Gastroesophageal sphincter (tissue), 4 donors: ENCODE data around the gene LDLRAD4. TPM values are rescaled to one million over a fixed set of nuclear protein-coding genes. Genes with fewer than 3 reads are reported as not detected.

ENCODE experiments used
- ATAC-seq: fragments of 150-250 bp; one replicate; pipeline ENCODE4 v1.9.1; 2016; ENCODE audit warnings: mild to moderate bottlenecking, moderate library complexity
- H3K27ac ChIP-seq, 4 donors: fragments of 200-600 bp; sonication (generic) in 3 of 4; 1 replicate in 3 of 4; 2 replicates in 1 of 4; pipeline ENCODE4 v1.5.1; 2016 to 2019
- H3K27me3 ChIP-seq: fragments of 200-600 bp; sonication (generic); one replicate; pipeline ENCODE4 v1.5.1; 2019
- H3K36me3 ChIP-seq, 2 donors: fragments of 200-600 bp; sonication (generic); one replicate each; pipeline ENCODE4 v1.5.1; 2019; ENCODE audit warnings: control low read depth in 1 of 2
- H3K4me1 ChIP-seq, 3 donors: fragments of 200-600 bp; sonication (generic); 1 replicate in 2 of 3; 2 replicates in 1 of 3; pipeline ENCODE4 v1.5.1; 2016 to 2019; ENCODE audit warnings: control low read depth in 2 of 3
- H3K4me3 ChIP-seq, 2 donors: fragments of 200-600 bp; sonication (generic); one replicate each; pipeline ENCODE4 v1.5.1; 2019; ENCODE audit warnings: mild to moderate bottlenecking in 1 of 2, moderate library complexity in 1 of 2
- H3K9me3 ChIP-seq, 3 donors: fragments of 200-600 bp; sonication (generic); one replicate each; pipeline ENCODE4 v1.5.1; 2017 to 2019; ENCODE audit warnings: control low read depth in 2 of 3
- EP300 ChIP-seq: sonication (generic); formaldehyde crosslinking; IDR thresholded peaks from one replicate; pipeline ENCODE4 v1.6.1; 2017; ENCODE audit warnings: antibody characterized with exemption, mild to moderate bottlenecking
- POLR2A ChIP-seq, 2 donors: fragments of 450-650 bp; IDR thresholded peaks; one replicate each; pipeline ENCODE4 v1.6.1; 2017; ENCODE audit warnings: antibody characterized with exemption in 2 of 2, mild to moderate bottlenecking in 2 of 2, moderate library complexity in 1 of 2
- POLR2AphosphoS5 ChIP-seq: sonication (generic); formaldehyde crosslinking; IDR thresholded peaks from one replicate; pipeline ENCODE4 v1.6.1; 2017; ENCODE audit warnings: antibody characterized with exemption
- WGBS, 2 donors: methylation state at CpG; one replicate each; pipeline ENCODE4 v1.1.5; 2018; ENCODE audit warnings: low coverage in 1 of 2; 5-methylcytosine and 5-hydroxymethylcytosine counted together
- total RNA-seq, 4 donors: library from RNA; depleted of rRNA; stranded (reverse); fragments of >200 nt; gene quantifications; one replicate each; pipeline ENCODE4 v1.1.0, GENCODE V29; 2016
- TF ChIP-seq, protein P1 (sequence below), 4 experiments: fragments of 200-600 bp in 2 of 4; fragments of 450-650 bp in 2 of 4; sonication (generic) in 1 of 4; IDR thresholded peaks; one replicate each; pipeline ENCODE4 v1.5.1; 2017 to 2019; ENCODE audit warnings: antibody characterized with exemption in 4 of 4, mild to moderate bottlenecking in 2 of 4, moderate library complexity in 2 of 4

Gene LDLRAD4
- total RNA-seq, 4 donors from 2014 or later: 28.1 to 85.9 (median 55.2) TPM

DNA sequence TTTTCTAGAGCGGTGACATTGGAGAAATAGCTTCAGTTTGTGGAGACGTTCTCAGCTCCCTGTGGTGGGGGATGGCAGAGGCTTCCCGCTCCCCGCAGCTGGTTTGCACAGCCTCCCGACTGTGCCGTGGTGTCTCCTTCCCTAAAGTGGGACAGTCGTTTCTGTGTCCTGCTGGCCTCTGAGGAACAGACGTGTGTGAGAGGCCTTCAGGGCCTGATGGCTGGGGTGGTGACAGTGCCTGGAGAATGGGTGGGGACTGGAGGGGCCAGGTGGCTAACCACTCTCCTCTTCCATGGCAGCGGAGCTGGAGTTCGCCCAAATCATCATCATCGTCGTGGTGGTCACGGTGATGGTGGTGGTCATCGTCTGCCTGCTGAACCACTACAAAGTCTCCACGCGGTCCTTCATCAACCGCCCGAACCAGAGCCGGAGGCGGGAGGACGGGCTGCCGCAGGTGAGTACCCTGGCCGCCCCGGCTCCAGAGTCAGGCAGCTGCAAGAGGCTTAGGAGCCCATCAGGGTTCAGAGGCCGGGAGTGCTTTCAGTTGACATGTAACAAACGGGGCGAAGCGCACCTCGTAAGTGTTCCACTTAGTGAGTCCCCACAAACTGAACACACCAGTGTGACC, 402.4 kb downstream of the LDLRAD4 start:
- no CpG with 5 or more reads among the region's 29 CpGs for WGBS, 2 donors
- Histone ChIP-seq H3K4me1 (peaks cover 0 to 4% (median 0%) of the 10 kb centered on the region in 3 donors), H3K27ac (no peak overlapping the region), H3K4me3 (no peak overlapping the region), H3K36me3 (peaks cover 0 to 37% of the 10 kb centered on the region in 2 donors), H3K9me3 (no peaks in the 10 kb centered on the region), H3K27me3 (no peaks in the 10 kb centered on the region)
- no peak for ATAC-seq
- no peak for TF ChIP-seq EP300
- TF ChIP-seq POLR2AphosphoS5: no peak
- TF ChIP-seq, protein P1, sequence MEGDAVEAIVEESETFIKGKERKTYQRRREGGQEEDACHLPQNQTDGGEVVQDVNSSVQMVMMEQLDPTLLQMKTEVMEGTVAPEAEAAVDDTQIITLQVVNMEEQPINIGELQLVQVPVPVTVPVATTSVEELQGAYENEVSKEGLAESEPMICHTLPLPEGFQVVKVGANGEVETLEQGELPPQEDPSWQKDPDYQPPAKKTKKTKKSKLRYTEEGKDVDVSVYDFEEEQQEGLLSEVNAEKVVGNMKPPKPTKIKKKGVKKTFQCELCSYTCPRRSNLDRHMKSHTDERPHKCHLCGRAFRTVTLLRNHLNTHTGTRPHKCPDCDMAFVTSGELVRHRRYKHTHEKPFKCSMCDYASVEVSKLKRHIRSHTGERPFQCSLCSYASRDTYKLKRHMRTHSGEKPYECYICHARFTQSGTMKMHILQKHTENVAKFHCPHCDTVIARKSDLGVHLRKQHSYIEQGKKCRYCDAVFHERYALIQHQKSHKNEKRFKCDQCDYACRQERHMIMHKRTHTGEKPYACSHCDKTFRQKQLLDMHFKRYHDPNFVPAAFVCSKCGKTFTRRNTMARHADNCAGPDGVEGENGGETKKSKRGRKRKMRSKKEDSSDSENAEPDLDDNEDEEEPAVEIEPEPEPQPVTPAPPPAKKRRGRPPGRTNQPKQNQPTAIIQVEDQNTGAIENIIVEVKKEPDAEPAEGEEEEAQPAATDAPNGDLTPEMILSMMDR (IDR thresholded peaks at IDR 0.05): no peak
- no peak for TF ChIP-seq POLR2A (IDR thresholded peaks at IDR 0.05)

DNA sequence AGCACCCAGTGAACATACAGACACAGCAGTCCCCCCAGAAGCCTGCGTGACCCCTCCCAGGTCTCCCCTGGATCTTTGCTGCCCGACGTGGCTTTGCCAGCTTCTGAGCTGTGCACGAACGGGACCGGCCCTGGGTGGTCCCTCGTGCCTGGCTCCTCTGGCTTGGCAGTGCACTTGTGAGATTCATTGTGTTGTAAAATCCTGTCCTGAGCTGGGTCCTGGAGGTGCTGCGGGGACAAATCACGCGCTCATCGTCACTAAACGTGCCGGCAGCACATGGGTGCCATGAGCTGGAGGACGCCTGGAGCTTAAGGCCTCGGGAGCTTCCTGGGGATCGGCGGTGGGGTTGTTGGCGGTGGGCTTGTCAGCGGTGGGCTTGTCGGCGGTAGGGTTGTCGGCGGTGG, 402.9 kb downstream of the LDLRAD4 start:
- TF ChIP-seq, protein P1 (IDR thresholded peaks at IDR 0.05): no peak
- TF ChIP-seq POLR2AphosphoS5 (no peak), EP300 (no peak), POLR2A (IDR thresholded peaks at IDR 0.05) (no peak)
- no peak overlapping the region for H3K4me3 ChIP-seq
- 94% methylated on average over 12 of the region's 23 CpGs; no CpG with 5 or more reads in 1 of the 2 donors for WGBS, 2 donors

DNA sequence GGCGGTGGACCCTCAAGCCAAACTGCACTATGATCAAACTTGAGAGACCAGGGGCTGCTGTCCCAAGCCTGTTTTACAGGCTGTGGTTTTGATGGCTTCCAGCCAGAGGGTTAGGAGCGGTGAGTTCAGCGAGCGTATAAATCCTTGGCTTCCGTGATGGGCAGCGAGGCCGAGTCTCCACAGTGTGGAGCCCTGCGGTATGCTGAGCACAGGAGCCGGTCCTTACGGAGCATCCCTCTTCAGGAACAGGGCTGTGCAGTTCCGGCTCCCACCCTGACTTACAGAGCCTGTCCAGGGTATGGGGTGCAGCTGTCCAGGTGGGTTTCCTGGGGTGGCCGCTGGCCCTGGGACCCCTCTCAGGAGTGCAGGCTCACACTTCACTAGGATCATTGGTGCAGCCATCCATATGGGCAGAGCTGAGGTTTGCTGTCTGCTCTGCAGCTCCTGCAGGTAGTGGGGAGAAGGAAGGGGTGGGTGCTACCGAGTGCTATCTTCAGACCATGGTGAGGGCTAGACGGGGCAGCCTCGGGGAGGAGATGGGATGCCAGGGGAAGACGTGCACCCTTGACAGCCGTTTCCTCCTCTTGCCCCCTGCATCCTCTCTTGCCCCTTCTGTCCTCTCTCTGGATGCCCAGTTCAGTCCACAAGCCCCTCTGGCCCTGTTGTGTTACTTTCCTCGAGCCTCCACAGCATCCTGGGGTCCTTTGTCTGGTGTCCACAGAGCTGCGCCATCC, 403.5 kb downstream of the LDLRAD4 start:
- peaks cover 0 to 37% of the 10 kb centered on the region in 2 donors for H3K36me3 ChIP-seq
- no peaks in the 10 kb centered on the region for H3K9me3 ChIP-seq
- H3K27me3 ChIP-seq: no peaks in the 10 kb centered on the region
- TF ChIP-seq POLR2AphosphoS5: no peak
- TF ChIP-seq EP300: no peak
- TF ChIP-seq, protein P1 (IDR thresholded peaks at IDR 0.05): no peak
- no peak for TF ChIP-seq POLR2A (IDR thresholded peaks at IDR 0.05)
- H3K4me3 ChIP-seq: no peak overlapping the region
- WGBS, 2 donors: 100% methylated on average over 1 of the region's 19 CpGs
- ATAC-seq: no peak
- peaks cover 0 to 9% (median 0%) of the 10 kb centered on the region in 3 donors for H3K4me1 ChIP-seq
- no peak overlapping the region for H3K27ac ChIP-seq

More for the DNA sequence above, 402.9 kb downstream of the LDLRAD4 start:
- Histone ChIP-seq H3K27me3 (no peaks in the 10 kb centered on the region), H3K36me3 (peaks cover 0 to 37% of the 10 kb centered on the region in 2 donors), H3K9me3 (no peaks in the 10 kb centered on the region), H3K27ac (no peak overlapping the region), H3K4me1 (peaks cover 0 to 7% (median 0%) of the 10 kb centered on the region in 3 donors)
- ATAC-seq: no peak

DNA sequence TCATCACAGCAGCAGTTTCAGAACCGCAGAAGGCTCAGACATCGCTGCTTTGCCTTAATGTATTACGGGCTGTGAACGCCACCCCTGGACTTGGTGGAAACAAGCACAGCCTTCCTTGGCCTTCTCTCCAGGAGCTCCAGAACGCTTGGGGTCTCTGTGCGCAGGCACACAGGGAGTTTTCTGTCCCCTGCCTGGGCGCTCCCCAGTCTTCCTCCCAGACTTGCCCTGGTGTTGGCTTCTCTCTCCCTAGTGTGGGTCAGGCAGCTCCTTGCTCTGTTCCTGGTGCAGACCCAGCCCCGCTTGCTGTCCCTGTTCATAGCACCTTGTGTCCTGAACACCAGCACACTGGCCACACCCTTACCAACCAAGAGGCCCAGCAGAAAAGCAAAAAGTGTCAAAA, 404.2 kb downstream of the LDLRAD4 start:
- ATAC-seq: no peak
- H3K4me1 ChIP-seq: peaks cover 0 to 9% (median 0%) of the 10 kb centered on the region in 3 donors
- H3K36me3 ChIP-seq: peaks cover 0 to 37% of the 10 kb centered on the region in 2 donors
- no peaks in the 10 kb centered on the region for H3K9me3 ChIP-seq
- no peaks in the 10 kb centered on the region for H3K27me3 ChIP-seq
- no peak overlapping the region for H3K4me3 ChIP-seq
- 100% methylated on average over 2 of the region's 8 CpGs; no CpG with 5 or more reads in 1 of the 2 donors for WGBS, 2 donors
- TF ChIP-seq POLR2AphosphoS5: no peak
- TF ChIP-seq, protein P1 (IDR thresholded peaks at IDR 0.05): no peak
- no peak for TF ChIP-seq EP300
- no peak for TF ChIP-seq POLR2A (IDR thresholded peaks at IDR 0.05)
- H3K27ac ChIP-seq: no peak overlapping the region
